Ureter (tissue), 1 donor: ENCODE results near the gene ARHGEF16. TPM values are rescaled to one million over a fixed set of nuclear protein-coding genes. Genes with fewer than 3 reads are reported as not detected.

Experiments
- DNase-seq: peaks from one replicate; pipeline ENCODE4 v3.0.0-alpha.2; 2020; ENCODE audit warnings: low spot score
- total RNA-seq: library from RNA; stranded (reverse); gene quantifications from one replicate; pipeline ENCODE4 v1.2.4, GENCODE V29; 2023
- donor health status: DM: yes; HTN: yes; CAD: no.

ARHGEF16 gene
- total RNA-seq, 1 donor from 2014 or later = 28.5 TPM

DNA sequence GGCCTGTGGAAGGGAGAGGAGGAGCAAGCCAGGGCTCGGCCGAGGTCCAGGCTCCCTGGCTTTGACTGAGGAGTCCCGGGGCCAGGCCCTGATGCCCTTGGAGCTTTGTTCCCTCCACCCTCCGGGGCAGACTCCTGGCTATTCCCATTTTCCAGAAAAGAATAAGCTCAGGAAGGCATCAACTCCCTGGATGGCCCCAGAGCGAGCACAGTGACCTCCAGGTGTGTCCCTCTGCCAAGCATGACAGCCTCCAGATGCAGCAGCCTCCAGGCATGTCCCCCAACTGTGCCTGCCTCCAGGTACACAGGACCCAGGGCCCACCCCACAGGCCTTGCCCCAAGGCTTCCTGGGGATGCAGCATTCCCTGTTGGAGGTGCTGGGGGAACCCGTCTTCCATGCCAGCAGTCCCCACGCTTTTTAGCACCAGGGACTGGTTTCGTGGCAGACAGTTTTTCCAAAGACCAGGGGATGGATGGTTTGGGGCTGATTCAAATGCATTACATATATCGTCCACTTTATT is 15.7 kb upstream of the ARHGEF16 start:
- no peak for DNase-seq

DNA sequence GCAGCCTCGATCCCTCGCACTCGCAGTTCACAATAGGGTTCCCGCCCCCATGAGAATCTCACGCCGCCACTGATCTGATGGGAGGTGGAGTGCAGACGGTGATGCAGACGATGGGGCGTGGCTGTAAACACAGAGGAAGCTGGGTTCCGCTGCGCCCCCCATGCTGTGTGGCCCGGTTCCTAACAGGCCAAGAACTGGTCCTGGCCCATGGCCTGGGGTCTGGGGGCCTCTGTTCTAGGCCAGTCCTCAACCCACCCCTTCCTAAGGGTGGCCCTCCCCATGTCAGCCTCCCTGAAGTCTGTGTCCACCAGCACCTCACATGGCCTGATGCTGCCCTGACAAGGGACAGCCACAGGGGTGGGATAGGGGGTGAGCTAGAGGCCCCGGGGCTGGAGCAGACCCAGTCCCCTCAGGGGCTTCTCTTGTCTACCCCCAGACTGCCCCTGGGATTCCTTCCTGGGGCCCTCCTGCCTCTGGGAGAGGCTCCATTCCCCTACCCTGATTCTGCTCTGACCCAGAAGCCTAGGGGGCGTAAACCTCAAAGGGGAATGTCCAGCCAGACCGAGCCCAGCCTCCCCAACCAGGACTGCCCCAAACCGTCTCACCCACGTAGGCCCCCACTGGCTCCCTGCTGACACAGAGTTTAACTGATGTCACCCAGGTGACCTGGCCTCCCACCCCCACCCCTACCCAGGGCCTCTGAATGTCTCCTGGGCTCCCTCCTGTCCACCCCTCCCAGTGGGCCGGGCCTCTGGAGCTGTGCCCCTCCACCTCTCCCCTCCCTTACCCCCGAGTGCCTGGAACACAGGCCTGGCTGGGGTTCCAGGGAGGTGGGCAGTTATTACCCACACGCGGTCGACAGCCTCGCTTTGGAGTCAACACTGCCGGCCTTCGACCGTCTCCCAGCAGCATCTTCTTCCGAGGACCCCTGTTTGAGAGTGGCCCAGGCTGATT is 14.8 kb upstream of the ARHGEF16 start:
- DNase-seq = no peak

DNA sequence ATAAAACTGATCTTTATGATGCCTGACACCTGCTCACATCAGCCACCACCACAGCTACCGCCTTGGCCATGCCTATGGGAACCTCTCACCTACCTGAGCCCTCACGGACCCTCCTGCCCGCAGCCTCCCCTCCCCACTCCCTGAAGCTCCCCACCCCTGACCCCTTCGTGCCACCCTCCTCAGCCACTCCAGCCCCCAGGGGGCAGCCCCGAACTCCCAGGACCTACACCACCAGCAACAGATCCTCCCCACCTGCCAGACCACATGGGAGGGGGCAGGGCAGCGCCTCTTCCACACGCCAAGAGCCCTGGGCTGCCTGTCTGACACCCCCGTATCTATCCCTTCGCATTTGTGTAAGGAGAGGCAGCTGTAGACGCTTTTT is 14.2 kb upstream of the ARHGEF16 start:
- DNase-seq = no peak

- DNase-seq = no peak
Measured at GRCh38 chr1:3440711-3441409, 13.6 kb upstream of the ARHGEF16 start.

DNA sequence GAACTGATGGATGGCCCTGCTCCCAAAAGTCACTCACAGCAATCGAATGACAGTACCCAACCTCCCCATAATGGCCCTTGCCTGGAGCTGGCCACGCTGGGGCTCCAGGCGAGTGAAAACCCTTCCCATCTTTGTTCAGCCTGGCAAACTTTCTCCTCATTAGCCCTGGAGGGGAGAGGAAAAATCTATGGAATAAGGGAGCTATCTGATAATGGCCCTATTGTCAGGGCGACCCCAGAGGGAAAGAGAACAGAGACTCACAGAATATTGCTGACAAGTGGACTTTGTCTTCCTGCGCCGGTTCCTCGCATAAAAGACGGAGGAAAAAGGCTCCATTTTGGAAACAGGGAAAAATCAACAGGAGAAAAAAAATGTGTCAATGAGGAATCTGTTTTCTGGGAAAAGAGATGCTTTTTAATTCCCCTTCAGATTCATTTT is 13.0 kb upstream of the ARHGEF16 start:
- no peak for DNase-seq

- DNase-seq = no peak
Measured at GRCh38 chr1:3441880-3442279, 12.6 kb upstream of the ARHGEF16 start.

DNA sequence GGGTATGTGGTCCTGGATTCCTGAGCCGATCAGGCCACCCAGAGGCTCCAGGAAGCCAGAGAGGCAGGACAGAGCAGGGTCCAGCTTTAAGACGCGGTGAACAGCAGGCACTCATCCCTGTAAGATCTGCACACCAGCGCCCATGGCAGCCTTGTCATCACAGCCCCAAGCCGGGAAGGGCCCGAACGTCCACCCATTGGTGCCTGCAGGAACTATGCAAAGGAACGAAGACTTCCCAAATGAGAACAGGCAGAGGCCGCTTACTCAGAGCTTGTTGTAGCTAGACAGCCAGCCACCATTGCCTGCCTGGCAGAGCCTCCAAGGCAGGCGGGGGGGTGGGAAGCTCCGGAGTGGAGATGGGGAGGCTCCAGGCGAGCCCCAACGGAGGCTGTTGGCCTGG is 12.1 kb upstream of the ARHGEF16 start:
- DNase-seq = no peak

DNA sequence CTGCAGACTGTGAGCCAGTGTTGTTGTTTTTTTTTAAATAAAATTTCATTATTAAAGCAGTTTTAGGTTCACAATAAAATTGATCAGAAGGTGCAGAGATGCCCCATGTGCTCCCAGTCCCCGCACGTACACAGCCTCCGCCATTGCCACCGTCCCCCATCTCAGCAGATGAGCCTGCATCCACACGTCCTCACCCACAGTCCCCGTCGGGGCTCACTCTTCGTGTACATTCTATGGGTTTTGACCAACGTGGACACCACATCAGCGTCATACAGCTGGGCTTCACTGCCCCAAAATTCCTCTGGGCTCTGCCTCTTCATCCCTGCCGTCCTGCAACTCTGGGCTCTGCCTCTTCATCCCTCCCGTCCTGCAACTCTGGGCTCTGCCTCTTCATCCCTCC is 11.6 kb upstream of the ARHGEF16 start:
- DNase-seq = no peak

GRCh38 chr1:3443807-3444206 is 10.7 kb upstream of the ARHGEF16 start:
- no peak for DNase-seq

- no peak for DNase-seq
Measured at GRCh38 chr1:3444298-3444697, 10.2 kb upstream of the ARHGEF16 start.

- DNase-seq = no peak
Measured at GRCh38 chr1:3444736-3445135, 9.7 kb upstream of the ARHGEF16 start.

DNA sequence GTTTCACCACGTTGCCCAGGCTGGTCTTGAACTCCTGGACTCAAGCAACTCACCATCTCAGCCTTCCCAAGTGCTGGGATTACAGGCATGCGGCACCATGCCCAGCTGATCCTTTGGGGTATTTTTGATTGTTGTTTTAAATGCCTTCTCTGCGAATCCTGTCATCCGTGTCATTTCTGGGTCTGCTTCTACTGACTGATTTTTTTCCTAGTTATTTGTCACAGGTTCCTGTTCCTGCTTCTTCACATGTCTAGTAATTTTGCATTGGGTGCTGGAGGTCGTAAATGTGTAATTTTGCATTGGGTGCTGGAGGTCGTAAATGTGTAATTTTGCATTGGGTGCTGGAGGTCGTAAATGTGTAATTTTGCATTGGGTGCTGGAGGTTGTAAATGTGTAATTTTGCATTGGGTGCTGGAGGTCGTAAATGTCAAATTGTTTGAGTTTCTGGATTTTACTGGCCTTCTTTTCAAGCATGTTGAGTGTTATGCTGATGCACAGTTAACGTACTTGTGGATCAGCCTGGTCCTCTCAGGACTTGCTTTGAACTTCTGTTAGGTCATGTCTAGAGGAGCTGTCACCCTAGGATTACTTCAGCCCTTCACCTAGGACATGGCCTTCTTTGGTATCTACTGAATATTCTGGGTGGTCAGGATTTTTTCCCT is 4.1 kb upstream of the ARHGEF16 start:
- no peak for DNase-seq

- no peak for DNase-seq
Measured at GRCh38 chr1:3450983-3451382, 3.5 kb upstream of the ARHGEF16 start.

- no peak for DNase-seq
Measured at GRCh38 chr1:3451994-3452865, 2.2 kb upstream of the ARHGEF16 start.

DNA sequence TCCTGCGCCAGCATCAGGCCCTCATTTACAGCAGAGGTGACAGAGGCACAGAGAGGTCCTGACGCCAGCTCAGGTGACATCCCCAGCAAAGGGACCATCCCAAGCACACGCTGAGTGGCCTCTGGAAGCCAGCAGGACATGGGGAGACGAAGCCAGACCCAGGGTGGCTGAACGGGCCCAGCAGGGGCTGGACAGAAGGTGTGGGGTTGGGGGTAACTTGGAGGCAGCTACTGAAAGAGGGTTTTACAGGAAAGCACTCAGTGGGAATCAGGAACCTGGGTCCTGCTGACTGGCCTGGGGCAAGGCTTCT is 1.6 kb upstream of the ARHGEF16 start:
- no peak for DNase-seq

DNA sequence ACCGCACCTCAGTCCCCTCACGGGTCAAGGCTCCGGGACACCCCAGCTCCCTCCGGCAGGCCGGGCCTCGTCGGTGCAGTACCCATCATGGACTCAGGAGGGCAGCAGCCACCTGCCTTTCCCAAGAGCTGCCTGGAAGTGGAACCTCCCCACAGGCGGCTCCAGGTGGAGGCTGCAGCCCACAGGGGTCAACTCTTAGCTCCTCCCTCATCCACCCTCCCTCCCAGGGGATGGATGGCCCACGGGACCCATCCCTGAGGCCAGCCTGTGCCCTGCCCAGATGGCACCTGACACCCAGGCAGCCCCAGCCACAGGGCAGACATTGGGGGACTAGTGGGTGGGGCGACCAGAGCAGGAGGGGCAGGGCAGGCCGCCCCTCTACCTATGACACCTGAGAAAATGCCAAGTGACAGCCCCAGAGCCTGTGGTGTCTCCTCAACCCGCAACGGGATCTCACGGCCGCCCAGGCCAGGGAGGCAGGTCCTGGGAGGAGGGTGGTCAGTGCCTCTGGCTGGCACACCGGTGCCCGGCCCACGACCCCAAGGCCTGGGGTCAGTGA is 1.2 kb upstream of the ARHGEF16 start:
- peak; percentile 82 for DNase-seq

DNA sequence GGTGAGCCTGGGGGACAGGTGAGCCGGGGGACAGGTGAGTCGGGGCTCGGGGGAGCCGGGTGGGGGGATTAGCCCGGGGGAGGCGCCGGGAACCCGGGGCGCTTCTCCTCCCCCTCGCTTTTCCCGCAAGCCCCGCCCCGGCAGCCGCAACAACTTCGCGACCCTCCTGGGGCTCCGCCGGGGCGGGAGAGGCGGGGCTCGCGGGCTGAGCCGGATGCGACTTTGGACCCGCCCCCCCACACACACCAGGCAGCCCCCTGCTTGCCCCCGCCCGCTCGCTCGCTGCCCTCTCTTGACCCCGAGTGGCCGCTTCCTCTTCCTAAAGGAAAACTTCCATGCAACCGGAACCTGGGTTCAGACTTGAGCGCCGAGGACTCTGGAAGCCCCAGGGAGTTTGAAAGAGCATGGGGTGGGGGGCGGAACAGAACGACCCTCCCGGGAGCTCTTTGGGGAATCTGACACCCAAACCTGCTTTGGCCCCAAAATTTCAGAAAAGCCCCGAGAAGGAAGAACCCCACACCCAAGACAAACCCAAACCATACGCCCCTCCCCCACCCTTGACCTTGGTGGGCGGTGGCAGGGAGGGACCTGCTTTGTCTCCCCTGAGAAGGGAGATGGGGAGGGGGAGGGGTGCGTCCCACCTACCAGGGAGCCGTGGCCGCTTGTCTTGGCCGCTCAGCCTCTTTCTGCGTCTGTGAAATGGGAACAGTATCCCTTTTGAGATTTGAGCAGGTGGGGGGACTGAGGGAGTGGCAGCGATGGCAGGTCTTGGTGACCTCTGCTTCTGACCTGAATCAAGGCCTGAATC is 550 bp downstream of the ARHGEF16 start:
- DNase-seq = no peak

DNA sequence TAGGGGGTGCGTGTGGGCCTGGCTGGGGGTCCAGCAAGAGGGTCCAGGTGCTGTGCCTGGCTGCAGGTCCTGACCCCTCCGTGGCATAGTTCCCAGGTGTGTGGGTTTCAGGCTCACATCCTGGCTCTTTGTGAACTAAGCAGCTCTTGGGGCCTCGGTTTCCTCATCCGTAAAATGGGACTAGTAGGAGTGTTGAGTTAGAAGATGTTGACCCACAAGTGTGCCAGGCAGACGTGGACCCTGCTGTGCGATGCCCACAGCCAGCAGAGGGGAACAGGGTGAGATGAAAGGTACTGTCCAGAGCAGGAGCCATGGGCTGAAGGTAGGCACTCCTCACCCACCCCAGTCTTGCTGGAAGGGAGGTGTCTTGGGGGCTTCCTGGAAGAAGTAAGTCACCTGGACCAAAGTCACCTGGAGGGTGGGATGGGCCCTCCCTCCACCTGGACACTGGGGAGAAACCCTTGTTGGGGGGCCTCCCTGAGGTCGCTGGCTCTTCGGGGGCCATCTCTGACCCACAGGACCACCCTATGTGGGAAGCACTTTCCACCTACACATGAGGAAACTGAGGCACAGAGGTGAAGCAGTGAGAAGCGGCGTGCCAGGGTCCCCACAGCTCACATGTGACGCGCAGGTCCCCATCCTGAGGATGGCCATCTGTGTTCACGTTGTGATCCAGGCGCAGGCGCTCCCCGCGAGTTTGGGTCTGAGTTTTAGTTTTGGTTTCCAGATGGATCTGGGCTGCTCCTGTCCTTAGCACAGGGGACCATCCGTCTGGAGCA is 1.4 kb downstream of the ARHGEF16 start:
- no peak for DNase-seq

DNA sequence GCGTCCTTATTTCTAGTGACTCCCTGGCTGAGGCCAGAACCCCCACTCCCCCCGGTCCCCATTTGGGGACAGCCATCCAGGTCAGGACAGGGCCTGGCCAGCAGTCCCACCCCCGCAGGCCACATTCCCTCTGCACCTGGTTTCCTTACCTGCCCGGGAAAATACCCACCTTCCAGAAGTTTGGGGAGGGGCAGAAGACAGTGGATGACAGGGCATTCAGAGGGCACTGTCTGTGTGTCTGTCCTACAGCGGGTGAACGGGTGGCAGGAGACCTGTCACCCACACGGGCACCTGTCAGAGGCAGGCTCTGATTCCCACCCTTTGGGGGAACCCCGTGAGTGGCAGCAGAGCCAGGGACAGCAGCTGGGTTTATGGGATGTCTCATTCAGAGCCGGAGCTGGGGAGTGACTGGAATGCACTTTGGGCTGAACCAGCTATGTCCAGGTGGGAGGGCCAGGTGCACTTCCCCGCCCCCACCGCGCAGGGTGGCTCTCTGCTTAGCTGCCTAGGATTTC is 2.0 kb downstream of the ARHGEF16 start:
- DNase-seq = no peak
